Tibial nerve (tissue), 4 donors: Measurements from ENCODE around the gene BTAF1. TPM values are rescaled to one million over a fixed set of nuclear protein-coding genes. Genes with fewer than 3 reads are reported as not detected.

Experiments used
- DNase-seq, 2 donors: peaks; one replicate each; pipeline ENCODE4 v3.0.0-alpha.2; 2019; ENCODE audit warnings: low spot score in 2 of 2
- H3K27ac ChIP-seq, 4 donors: fragments of 200-600 bp; sonication (generic) in 3 of 4; one replicate each; pipeline ENCODE4 v1.5.1; 2017 to 2019; ENCODE audit warnings: mild to moderate bottlenecking in 1 of 4
- H3K27me3 ChIP-seq, 2 donors: fragments of 200-600 bp; sonication (generic) in 1 of 2; one replicate each; pipeline versions ENCODE4 v1.5.1 to v1.6.0; 2017 to 2019
- H3K36me3 ChIP-seq, 3 donors: fragments of 200-600 bp; sonication (generic); one replicate each; pipeline ENCODE4 v1.5.1; 2018 to 2019
- H3K4me1 ChIP-seq, 4 donors: fragments of 200-600 bp; sonication (generic) in 3 of 4; one replicate each; pipeline ENCODE4 v1.5.1; 2017 to 2019
- H3K4me3 ChIP-seq, 4 donors: fragments of 200-600 bp; sonication (generic) in 3 of 4; one replicate each; pipeline ENCODE4 v1.5.1; 2017 to 2019; ENCODE audit warnings: mild to moderate bottlenecking in 1 of 4, moderate library complexity in 1 of 4
- H3K9me3 ChIP-seq, 4 donors: fragments of 200-600 bp; sonication (generic) in 3 of 4; one replicate each; pipeline ENCODE4 v1.5.1; 2017 to 2019
- CTCF ChIP-seq, 5 experiments: fragments of 200-600 bp in 3 of 5; fragments of 450-650 bp in 2 of 5; sonication (generic) in 3 of 5; IDR thresholded peaks; one replicate each; pipeline ENCODE4 v1.5.1; 2016 to 2019; ENCODE audit warnings: antibody characterized with exemption in 5 of 5, mild to moderate bottlenecking in 3 of 5, moderate library complexity in 2 of 5
- EP300 ChIP-seq, 2 donors: sonication (generic); formaldehyde crosslinking; IDR thresholded peaks; one replicate each; pipeline ENCODE4 v1.6.1; 2017; ENCODE audit warnings: antibody characterized with exemption in 2 of 2, mild to moderate bottlenecking in 1 of 2
- POLR2A ChIP-seq, 2 donors: fragments of 450-650 bp; IDR thresholded peaks; one replicate each; pipeline ENCODE4 v1.6.1; 2017; ENCODE audit warnings: antibody characterized with exemption in 2 of 2, mild to moderate bottlenecking in 2 of 2, moderate library complexity in 2 of 2
- WGBS, 2 donors: methylation state at CpG; one replicate each; pipeline ENCODE4 v1.1.5; 2018; 5-methylcytosine and 5-hydroxymethylcytosine counted together
- total RNA-seq, 4 donors: library from RNA; depleted of rRNA; stranded (reverse); fragments of >200 nt; gene quantifications; one replicate each; pipeline ENCODE4 v1.1.0, GENCODE V29; 2016

Gene BTAF1
- total RNA-seq, 4 donors from 2014 or later = 50.4 to 76.7 (median 58.1) TPM

- Histone ChIP-seq H3K36me3 (peaks cover 0 to 9% (median 0%) of the 10 kb centered on the region in 3 donors), H3K27ac (no peak overlapping the region), H3K4me3 (no peak overlapping the region), H3K27me3 (peaks cover 0 to 9% of the 10 kb centered on the region in 2 donors), H3K4me1 (no peaks in the 10 kb centered on the region), H3K9me3 (no peaks in the 10 kb centered on the region)
- DNase-seq = no peak
- no peak for TF ChIP-seq CTCF (IDR thresholded peaks at IDR 0.05)
- TF ChIP-seq EP300 (IDR thresholded peaks at IDR 0.05) = no peak
- no peak for TF ChIP-seq POLR2A (IDR thresholded peaks at IDR 0.05)
These were observed 123.6 kb downstream of the BTAF1 start for GRCh38 chr10:92047215-92047614.

GRCh38 chr10:92052088-92052487 lies 128.5 kb downstream of the BTAF1 start:
- H3K36me3 ChIP-seq = peaks cover 0 to 27% (median 0%) of the 10 kb centered on the region in 3 donors
- no peak for DNase-seq
- no peaks in the 10 kb centered on the region for H3K4me1 ChIP-seq
- no peak for TF ChIP-seq CTCF (IDR thresholded peaks at IDR 0.05)
- TF ChIP-seq EP300 (IDR thresholded peaks at IDR 0.05) = no peak
- TF ChIP-seq POLR2A (IDR thresholded peaks at IDR 0.05) = no peak
- H3K27me3 ChIP-seq = no peaks in the 10 kb centered on the region
- no peak overlapping the region for H3K4me3 ChIP-seq
- WGBS, 2 donors = 80 to 82% methylated on average over 18 of the region's 18 CpGs
- no peak overlapping the region for H3K27ac ChIP-seq
- H3K9me3 ChIP-seq = no peaks in the 10 kb centered on the region

- Histone ChIP-seq H3K4me1 (no peaks in the 10 kb centered on the region), H3K36me3 (peaks cover 0 to 27% (median 0%) of the 10 kb centered on the region in 3 donors), H3K4me3 (no peak overlapping the region), H3K27me3 (no peaks in the 10 kb centered on the region), H3K9me3 (no peaks in the 10 kb centered on the region), H3K27ac (no peak overlapping the region)
- WGBS, 2 donors = 62 to 69% methylated on average over 5 of the region's 5 CpGs
- TF ChIP-seq POLR2A (IDR thresholded peaks at IDR 0.05) (no peak), CTCF (IDR thresholded peaks at IDR 0.05) (no peak), EP300 (IDR thresholded peaks at IDR 0.05) (no peak)
- no peak for DNase-seq
These were observed 129.2 kb downstream of the BTAF1 start for GRCh38 chr10:92052741-92053140.

GRCh38 chr10:92054807-92055206 lies 131.2 kb downstream of the BTAF1 start:
- TF ChIP-seq CTCF (IDR thresholded peaks at IDR 0.05) (no peak), POLR2A (IDR thresholded peaks at IDR 0.05) (no peak), EP300 (IDR thresholded peaks at IDR 0.05) (no peak)
- no peak for DNase-seq
- H3K27me3 ChIP-seq = no peaks in the 10 kb centered on the region
- H3K4me1 ChIP-seq = no peaks in the 10 kb centered on the region
- H3K9me3 ChIP-seq = no peaks in the 10 kb centered on the region
- H3K27ac ChIP-seq = no peak overlapping the region
- no peak overlapping the region for H3K4me3 ChIP-seq
- peaks cover 0 to 32% (median 0%) of the 10 kb centered on the region in 3 donors for H3K36me3 ChIP-seq

GRCh38 chr10:92062273-92062672 lies 138.7 kb downstream of the BTAF1 start:
- H3K4me3 ChIP-seq = no peak overlapping the region
- whole genome bisulfite sequencing, 2 donors = 78 to 94% methylated on average over 1 of the region's 1 CpG
- no peaks in the 10 kb centered on the region for H3K4me1 ChIP-seq

More at GRCh38 chr10:92062273-92062672, 138.7 kb downstream of the BTAF1 start:
- TF ChIP-seq CTCF (IDR thresholded peaks at IDR 0.05) (no peak), EP300 (IDR thresholded peaks at IDR 0.05) (no peak), POLR2A (IDR thresholded peaks at IDR 0.05) (no peak)
- H3K36me3 ChIP-seq = peaks cover 0 to 5% (median 0%) of the 10 kb centered on the region in 3 donors
- DNase-seq = no peak
- no peaks in the 10 kb centered on the region for H3K27me3 ChIP-seq
- H3K27ac ChIP-seq = no peak overlapping the region
- H3K9me3 ChIP-seq = no peaks in the 10 kb centered on the region
